Measurements from ENCODE around the gene WDR1.

WDR1 gene

GRCh38 chr4:10098780-10099160, 17.8 kb downstream of the WDR1 start:
- DNase-seq (ENCODE audit: low spot score) = no peak

DNA sequence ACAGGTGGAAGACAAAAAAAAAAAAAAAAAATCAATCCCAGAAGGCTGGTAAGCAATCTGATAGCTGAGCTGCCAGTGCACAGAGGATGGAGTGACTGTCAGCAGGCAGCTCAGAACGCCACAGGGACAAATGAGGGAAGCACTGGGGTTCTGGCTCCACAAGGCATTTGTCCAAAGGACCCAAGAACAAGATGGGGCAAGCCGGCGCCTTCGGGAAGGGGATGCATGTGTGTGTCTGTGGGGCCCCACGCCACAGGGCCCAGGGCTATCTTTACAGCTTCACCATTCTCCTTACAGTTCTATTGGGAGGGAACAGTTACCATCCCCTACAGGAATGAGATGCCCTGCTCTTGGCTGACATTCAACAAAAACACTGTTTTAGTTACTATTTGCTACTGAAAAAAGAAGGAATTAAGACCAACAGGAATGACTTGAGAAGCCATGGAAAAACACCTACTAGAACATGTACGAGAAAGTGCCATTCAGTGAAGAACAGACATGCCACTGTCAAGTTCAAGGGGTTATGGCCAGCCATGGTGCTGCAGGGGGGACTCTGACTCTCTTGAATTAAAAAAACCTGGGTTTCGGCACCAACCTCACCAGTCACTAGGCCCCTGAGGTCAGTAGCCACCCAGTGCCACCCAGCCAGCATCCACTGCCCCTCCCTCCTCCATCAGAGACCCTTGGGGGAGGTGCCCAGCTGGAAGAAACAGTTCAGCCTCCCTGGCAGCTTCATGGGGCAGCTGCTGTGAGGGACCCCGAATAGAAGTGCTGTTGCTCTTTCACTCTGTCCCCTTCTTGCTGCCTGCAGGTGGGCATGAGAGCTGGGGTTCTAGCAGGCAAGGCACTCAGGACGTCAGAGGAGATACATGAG, 18.5 kb downstream of the WDR1 start:
- no peak for DNase-seq (ENCODE audit: low spot score)

DNA sequence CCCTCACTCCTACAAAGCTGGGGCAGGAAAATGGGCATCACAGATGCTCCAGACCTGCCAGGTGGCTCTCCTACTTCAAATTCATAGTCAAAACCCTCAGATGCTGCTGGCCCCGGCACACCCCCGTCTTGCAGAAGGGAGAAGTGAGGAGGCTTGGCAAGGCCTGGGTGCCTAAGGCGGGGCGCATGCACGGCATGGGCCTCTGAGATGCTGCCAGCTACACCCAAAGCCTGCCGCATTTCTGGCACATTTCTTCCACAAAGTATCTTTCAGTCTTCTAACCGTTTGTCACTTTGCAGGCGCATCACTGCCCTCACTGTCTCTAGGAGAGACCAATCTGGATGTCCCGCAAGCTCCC, 19.6 kb downstream of the WDR1 start:
- DNase-seq (ENCODE audit: low spot score) = no peak

DNA sequence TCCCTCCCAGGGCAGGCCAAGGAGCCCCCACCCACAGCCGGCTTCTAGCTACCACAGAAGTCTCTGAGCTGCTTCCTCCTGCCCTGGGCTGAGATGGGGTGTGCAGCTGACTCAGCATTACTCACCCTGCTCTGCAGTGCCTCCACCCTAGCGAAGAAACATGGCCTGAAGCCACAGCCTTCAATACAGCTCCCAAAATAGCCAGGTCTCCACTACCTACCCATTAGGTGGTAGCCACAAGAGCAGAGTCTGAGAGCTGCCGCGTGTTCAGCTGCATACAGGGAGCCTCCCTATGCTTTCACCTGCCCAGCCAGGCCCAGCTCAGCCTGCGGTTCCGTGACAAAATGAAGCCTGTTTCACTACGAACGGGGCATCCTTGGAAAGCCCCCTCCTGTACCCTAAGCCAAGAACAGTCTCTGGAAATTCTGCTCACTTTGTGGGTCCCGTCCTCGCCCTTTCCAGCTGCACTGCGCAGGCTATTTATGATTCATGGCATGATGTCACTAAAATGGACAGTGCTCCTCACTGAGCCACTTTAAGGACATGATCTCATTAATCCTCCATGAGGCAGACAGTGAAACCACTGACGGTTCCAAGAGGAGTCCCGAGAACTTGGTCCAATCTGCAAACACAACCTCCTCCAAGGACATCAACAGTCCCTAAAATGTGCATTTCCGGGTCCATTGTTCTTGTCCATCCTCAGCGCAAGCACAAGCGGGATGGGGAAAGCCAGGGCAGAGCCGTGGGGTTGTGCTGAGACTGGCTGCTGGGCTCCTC, 20.2 kb downstream of the WDR1 start:
- no peak for DNase-seq (ENCODE audit: low spot score)

DNA sequence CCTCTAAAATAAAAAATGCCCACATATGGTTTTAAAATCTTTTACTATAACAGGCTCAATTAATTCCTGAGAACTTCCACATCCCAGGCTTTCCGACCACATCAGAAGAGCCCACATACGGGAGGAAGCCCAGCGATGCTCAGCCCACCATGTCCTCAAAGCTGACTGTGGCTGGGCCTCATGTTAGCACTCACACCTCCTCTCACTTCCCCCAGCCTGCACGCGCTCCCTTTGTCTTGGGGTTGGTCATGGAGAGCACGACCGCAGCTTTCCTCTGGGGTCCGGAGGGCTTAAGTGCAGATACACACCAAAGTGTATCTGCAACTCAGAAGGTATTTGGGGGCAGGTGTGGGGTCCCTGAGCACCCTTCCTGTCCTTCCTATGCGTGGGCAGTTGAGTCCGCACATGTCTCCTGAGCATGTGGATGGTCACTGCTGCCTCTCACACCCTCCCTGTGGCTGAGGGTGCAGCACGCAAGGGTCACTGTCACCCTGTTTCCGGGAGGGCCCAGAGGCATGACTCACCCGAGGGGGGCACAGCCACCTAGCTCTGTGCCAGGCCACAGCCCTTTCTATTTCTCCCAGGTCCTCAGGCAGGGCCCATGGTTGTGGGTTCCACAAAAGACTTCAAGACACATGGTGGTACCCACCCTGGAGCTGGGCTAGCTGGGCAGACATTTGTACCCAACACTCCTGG, 21.2 kb downstream of the WDR1 start:
- no peak for DNase-seq (ENCODE audit: low spot score)

DNA sequence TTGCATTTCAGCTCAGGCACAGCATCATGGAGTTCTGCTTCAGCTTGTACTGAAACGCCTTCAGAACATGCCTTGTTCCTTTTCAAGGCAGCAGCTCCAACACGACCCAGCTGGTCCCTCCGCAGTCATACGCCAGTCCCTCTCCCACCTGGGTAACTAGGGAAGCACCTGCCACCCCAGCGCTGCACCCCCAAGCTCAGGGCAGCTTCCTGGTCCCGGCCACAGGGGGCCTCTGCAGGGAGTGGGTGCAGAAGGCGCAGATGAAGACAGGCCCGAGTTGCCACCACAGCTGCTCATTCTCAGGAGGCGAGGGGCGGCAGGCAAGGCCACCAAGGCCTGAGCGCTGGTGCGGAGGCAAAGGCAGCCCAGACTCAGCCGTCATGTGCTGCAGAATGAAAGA, 21.8 kb downstream of the WDR1 start:
- no peak for DNase-seq (ENCODE audit: low spot score)

GRCh38 chr4:10093801-10094552, 22.6 kb downstream of the WDR1 start:
- no peak for DNase-seq (ENCODE audit: low spot score)

- no peak for DNase-seq (ENCODE audit: low spot score)
Observed at GRCh38 chr4:10093271-10093621, 23.4 kb downstream of the WDR1 start.

DNA sequence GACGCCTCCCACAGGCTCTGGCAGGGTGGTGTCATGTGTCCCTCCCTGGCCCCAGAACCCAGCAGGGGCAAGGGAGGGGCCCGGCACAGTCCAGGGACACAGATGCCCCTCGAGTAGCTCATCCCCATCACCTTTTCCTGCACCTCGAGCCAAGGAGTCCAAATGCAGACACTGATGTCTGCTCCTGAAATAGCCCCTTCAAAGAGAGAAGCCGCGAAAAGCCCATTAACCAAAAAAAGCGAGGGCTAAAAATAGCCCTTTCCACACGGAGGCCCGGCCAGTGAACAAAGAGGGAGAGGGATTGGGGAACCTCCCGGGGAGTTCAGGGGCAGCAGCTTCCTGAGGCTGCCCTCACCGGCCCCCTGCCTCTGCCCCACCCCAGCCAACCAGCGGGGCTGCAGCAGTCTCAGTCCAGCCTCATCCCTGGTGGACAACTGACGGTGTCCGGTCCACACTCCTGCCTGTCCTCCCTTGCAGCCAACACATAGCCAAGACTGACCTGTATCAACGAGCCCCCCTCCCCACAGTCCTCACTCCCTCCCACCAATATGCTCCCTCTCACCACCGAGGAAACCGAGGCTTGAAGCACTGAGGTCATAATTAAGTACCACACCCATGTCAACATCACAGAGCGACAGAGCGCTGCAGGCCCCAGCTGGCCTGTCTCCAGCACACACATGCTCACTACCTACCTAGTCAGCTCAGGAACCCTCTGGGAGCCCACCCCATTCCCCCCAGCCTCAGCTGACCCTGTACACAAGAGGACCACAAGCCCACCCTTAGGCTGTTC, 23.9 kb downstream of the WDR1 start:
- no peak for DNase-seq (ENCODE audit: low spot score)

DNA sequence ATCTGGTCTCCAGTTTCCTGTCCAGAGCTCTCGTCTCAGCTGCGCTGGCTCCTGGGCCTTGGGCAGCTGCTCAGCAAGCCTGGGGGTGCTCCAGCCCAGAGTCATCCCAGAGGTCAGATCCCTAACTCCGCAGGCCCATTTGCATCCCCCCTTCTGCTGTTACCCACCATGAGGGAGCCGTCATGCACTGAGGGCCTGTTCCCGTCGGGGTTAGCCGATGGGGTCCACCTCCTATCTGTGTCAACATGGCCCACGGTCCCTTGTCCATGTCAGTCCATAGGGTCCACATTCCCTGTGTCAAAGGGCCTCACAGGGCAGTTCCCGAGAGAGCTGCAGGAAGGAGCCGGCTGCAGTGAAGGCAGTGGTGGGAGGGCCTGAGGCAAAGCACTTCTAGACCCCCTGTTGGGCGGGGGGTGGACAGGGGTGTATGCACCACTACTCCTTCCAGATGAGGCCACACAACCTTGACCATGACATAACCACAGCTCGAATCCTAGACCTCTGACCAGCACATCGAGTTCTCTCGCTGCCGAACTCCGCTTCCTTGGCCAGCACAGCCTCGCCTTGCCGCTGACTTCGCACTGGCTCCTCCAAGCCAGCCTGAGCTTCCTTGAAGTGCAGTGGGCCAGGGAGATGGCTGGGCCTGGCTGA, 24.9 kb downstream of the WDR1 start:
- no peak for DNase-seq (ENCODE audit: low spot score)

DNA sequence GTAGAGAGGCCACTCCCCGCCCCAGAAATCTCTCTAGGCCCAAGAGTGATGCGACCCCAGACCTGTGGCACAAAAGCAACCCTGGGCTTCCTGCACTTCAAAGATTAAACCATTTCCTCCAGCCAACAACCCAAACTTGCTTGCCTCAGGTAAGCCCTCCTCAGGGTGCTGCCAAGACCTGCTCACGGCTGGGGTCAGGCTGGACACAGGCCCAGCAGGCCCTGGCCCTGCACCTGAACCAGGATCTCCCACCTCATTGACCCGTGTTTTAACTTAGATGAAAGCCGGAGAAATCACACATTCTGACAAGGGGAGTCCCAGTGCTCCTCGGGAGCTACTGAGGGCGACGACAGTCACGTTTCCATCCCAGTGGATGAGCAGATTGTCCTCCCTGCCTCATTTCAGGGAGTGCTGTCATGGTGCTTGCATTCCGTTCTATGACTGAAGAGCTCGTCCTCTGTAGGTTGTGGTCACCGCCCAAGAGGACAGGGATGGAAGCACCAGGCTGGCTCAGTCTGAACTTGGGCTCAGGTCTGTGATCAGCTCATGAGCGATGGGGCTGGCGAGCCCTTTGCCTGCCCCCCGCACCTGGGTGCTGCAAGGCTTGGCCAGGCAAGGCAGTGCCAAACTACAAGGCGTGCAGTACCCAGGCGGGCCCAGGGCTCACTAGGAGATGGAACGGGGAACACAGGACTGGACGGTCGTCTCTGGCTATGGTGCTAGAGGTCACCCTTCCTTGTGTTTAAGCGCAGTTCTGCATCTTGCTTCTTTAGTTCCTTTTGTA, 25.9 kb downstream of the WDR1 start:
- no peak for DNase-seq (ENCODE audit: low spot score)

- DNase-seq (ENCODE audit: low spot score) = no peak
Observed at GRCh38 chr4:10089346-10089745, 27.3 kb downstream of the WDR1 start.

DNA sequence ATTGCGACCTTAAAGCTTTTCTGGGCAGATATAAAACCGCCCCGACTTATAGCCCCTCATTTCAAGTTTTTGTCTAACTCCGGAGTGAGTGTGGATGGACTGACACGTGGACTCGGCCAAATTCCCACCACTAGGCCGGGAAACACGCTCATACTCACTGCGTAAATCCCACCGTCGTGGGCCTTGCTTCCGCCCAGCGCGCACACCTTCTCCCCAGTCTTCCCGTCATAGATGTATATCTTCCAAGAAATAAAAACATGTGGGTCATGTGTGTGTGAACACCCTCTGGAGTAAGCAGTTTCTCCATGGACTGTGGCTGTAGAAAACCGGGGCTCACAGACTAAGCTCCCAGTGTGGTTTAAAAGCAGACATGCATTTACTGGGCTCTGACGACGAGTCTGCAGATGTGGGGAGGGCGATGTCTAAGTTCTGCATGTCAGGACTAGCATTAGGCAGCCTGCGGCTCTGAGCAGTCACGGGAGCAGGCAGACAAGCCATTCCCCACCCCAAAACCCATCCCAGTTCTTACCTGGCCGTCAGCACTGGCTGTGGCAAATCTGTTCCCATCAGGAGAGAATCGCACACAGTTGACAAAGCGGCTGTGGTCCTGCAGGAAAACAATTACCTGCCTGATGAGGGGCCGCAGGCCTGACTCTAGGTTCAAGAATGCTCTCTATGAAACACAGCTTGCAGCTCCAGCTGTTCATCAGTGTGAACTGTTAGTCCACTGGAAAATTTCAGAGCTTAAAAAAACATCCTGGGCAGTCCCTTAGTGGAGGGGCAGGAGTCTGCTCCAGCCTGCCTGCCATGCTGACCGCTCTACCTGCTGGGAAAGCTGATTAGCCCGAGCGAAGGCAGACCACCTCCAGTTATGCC, 28.2 kb downstream of the WDR1 start:
- DNase-seq (ENCODE audit: low spot score) = no peak

GRCh38 chr4:10087152-10087791, 29.3 kb downstream of the WDR1 start:
- no peak for DNase-seq (ENCODE audit: low spot score)

- DNase-seq (ENCODE audit: low spot score) = no peak
Observed at GRCh38 chr4:10086506-10087120, 30.0 kb downstream of the WDR1 start.

DNA sequence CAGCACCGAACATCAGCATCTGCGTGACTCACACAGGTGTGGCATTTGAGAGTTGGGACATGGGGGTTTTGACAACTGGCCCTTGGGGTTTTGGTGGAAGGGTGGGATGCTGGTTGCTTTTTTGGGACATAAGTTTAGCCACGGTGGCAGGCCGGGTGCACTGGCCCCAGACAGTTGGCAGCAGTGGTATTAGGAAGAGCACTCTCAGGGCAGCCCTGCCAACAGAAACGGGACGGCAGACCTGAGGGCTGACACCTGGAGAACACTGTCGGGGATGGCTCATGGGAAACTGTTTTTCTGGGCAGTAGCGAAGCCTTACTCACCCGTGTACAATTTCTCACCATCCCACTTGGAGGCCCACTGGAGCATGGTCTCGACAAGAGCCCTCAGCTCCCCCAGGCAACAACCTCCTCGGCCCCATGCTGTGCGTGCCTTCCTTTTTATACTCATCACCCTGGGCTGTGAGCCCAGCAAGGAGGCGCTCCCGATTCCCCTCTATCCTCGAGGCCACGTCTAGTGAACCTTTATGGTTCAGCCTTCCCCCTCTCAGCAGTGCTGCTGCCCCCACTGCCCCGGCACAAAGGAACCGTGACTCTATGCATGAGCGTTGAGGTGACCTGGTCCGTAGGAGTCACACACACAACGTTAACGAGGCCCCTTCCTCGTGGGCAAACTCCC, 30.6 kb downstream of the WDR1 start:
- no peak for DNase-seq (ENCODE audit: low spot score)

- DNase-seq (ENCODE audit: low spot score) = no peak
Observed at GRCh38 chr4:10085386-10085785, 31.2 kb downstream of the WDR1 start.
